LNCAP (cell line): ENCODE measurements around the gene CPVL.

Experiments
- CTCF ChIP-seq: fragments of 450-650 bp; IDR thresholded peaks from 2 replicates; pipeline ENCODE4 v1.5.1; 2017; ENCODE audit warnings: mild to moderate bottlenecking

The CPVL gene

GRCh38 chr7:29044554-29044953 is 101.8 kb downstream of the CPVL start:
- no peak for TF ChIP-seq CTCF

- no peak for TF ChIP-seq CTCF
These were observed 102.8 kb downstream of the CPVL start for GRCh38 chr7:29043576-29043975.

GRCh38 chr7:29042824-29043231 is 103.5 kb downstream of the CPVL start:
- TF ChIP-seq CTCF: no peak

- TF ChIP-seq CTCF: no peak
These were observed 104.3 kb downstream of the CPVL start for GRCh38 chr7:29041991-29042390.

GRCh38 chr7:29040579-29040925 is 105.8 kb downstream of the CPVL start:
- no peak for TF ChIP-seq CTCF

- no peak for TF ChIP-seq CTCF
These were observed 106.3 kb downstream of the CPVL start for GRCh38 chr7:29039821-29040578.

- TF ChIP-seq CTCF: no peak
These were observed 107.9 kb downstream of the CPVL start for GRCh38 chr7:29038463-29038862.
